ENCODE measurements around the gene KDM8.

The KDM8 gene

GRCh38 chr16:27210174-27210573 is 6.8 kb downstream of the KDM8 start:
- H3K23ac ChIP-seq (ENCODE audit: low read length) = no peak overlapping the region
- H4K12ac ChIP-seq (ENCODE audit: low read depth, low read length) = no peak overlapping the region
- no peak overlapping the region for H2BK120ac ChIP-seq (ENCODE audit: insufficient read depth, low read length, poor library complexity)
- H2BK12ac ChIP-seq (ENCODE audit: low read length) = no peak overlapping the region
- H3K4me2 ChIP-seq (ENCODE audit: low read length) = no peak overlapping the region
- DNase-seq = no peak
- WGBS (ENCODE audit: extremely low coverage, insufficient coverage, insufficient read length) = no CpG with 5 or more reads among the region's 17 CpGs
- no peaks in the 10 kb centered on the region for H3K4me1 ChIP-seq (ENCODE audit: control insufficient read depth in 1 of 2, insufficient read depth in 2 of 2, low read length in 2 of 2)
- H2AK5ac ChIP-seq (ENCODE audit: low read length) = no peak overlapping the region
- no peak overlapping the region for H4K8ac ChIP-seq (ENCODE audit: low read depth, low read length)
- no peak overlapping the region for H2BK5ac ChIP-seq (ENCODE audit: low read depth, low read length, poor library complexity)
- no peaks in the 10 kb centered on the region for H3K27me3 ChIP-seq (ENCODE audit: insufficient read depth, low read length)
- H3K4ac ChIP-seq (ENCODE audit: low read depth, low read length) = no peak overlapping the region
- no peak overlapping the region for H3K18ac ChIP-seq (ENCODE audit: low read length)
- H4K91ac ChIP-seq (ENCODE audit: low read depth, low read length) = no peak overlapping the region
- no peaks in the 10 kb centered on the region for H3K79me1 ChIP-seq (ENCODE audit: low read length)
- no peaks in the 10 kb centered on the region for H3K9me3 ChIP-seq (ENCODE audit: insufficient read depth, low read depth, low read length)
- H3K4me3 ChIP-seq (ENCODE audit: low read depth, low read length) = no peak overlapping the region
- no peaks in the 10 kb centered on the region for H3K79me2 ChIP-seq (ENCODE audit: control insufficient read depth, insufficient read depth, low read length, poor library complexity)
- no peak overlapping the region for H3K27ac ChIP-seq (ENCODE audit: low read depth, low read length)
- H3K14ac ChIP-seq (ENCODE audit: low read length) = no peak overlapping the region
- no peak overlapping the region for H2AFZ ChIP-seq (ENCODE audit: insufficient read depth, low read length, poor library complexity)
- H3K36me3 ChIP-seq (ENCODE audit: control insufficient read depth in 1 of 2, insufficient read depth in 2 of 2, low read length in 2 of 2) = peaks cover 10 to 15% of the 10 kb centered on the region in 2 experiments
- H3K9ac ChIP-seq (ENCODE audit: low read length) = no peak overlapping the region

- no peak overlapping the region for H3K14ac ChIP-seq (ENCODE audit: low read length)
- H2AK5ac ChIP-seq (ENCODE audit: low read length) = no peak overlapping the region
- H3K9me3 ChIP-seq (ENCODE audit: insufficient read depth, low read depth, low read length) = no peaks in the 10 kb centered on the region
- H3K27ac ChIP-seq (ENCODE audit: low read depth, low read length) = no peak overlapping the region
- H3K23ac ChIP-seq (ENCODE audit: low read length) = no peak overlapping the region
- no peaks in the 10 kb centered on the region for H3K4me1 ChIP-seq (ENCODE audit: control insufficient read depth in 1 of 2, insufficient read depth in 2 of 2, low read length in 2 of 2)
- no peak overlapping the region for H2AFZ ChIP-seq (ENCODE audit: insufficient read depth, low read length, poor library complexity)
- H3K9ac ChIP-seq (ENCODE audit: low read length) = no peak overlapping the region
- no peak overlapping the region for H3K4ac ChIP-seq (ENCODE audit: low read depth, low read length)
- no peak overlapping the region for H2BK5ac ChIP-seq (ENCODE audit: low read depth, low read length, poor library complexity)
- H3K4me2 ChIP-seq (ENCODE audit: low read length) = no peak overlapping the region
- no peaks in the 10 kb centered on the region for H3K27me3 ChIP-seq (ENCODE audit: insufficient read depth, low read length)
- no peak overlapping the region for H3K18ac ChIP-seq (ENCODE audit: low read length)
- no peak overlapping the region for H2BK120ac ChIP-seq (ENCODE audit: insufficient read depth, low read length, poor library complexity)
- peaks cover 10 to 16% of the 10 kb centered on the region in 2 experiments for H3K36me3 ChIP-seq (ENCODE audit: control insufficient read depth in 1 of 2, insufficient read depth in 2 of 2, low read length in 2 of 2)
- no peaks in the 10 kb centered on the region for H3K79me2 ChIP-seq (ENCODE audit: control insufficient read depth, insufficient read depth, low read length, poor library complexity)
- no peak overlapping the region for H4K91ac ChIP-seq (ENCODE audit: low read depth, low read length)
- WGBS (ENCODE audit: extremely low coverage, insufficient coverage, insufficient read length) = no CpG with 5 or more reads among the region's 10 CpGs
- no peak for DNase-seq
- no peak overlapping the region for H4K12ac ChIP-seq (ENCODE audit: low read depth, low read length)
- no peak overlapping the region for H4K8ac ChIP-seq (ENCODE audit: low read depth, low read length)
- no peak overlapping the region for H3K4me3 ChIP-seq (ENCODE audit: low read depth, low read length)
- no peaks in the 10 kb centered on the region for H3K79me1 ChIP-seq (ENCODE audit: low read length)
- H2BK12ac ChIP-seq (ENCODE audit: low read length) = no peak overlapping the region
These were observed 7.7 kb downstream of the KDM8 start for GRCh38 chr16:27211026-27211425.

GRCh38 chr16:27214084-27214961 is 11.0 kb downstream of the KDM8 start:
- no peaks in the 10 kb centered on the region for H3K79me2 ChIP-seq (ENCODE audit: control insufficient read depth, insufficient read depth, low read length, poor library complexity)
- H3K4me2 ChIP-seq (ENCODE audit: low read length) = no peak overlapping the region
- H4K8ac ChIP-seq (ENCODE audit: low read depth, low read length) = no peak overlapping the region
- H3K79me1 ChIP-seq (ENCODE audit: low read length) = no peaks in the 10 kb centered on the region
- H3K18ac ChIP-seq (ENCODE audit: low read length) = no peak overlapping the region
- no peak overlapping the region for H2BK5ac ChIP-seq (ENCODE audit: low read depth, low read length, poor library complexity)
- H2BK12ac ChIP-seq (ENCODE audit: low read length) = no peak overlapping the region
- peaks cover 10 to 17% of the 10 kb centered on the region in 2 experiments for H3K36me3 ChIP-seq (ENCODE audit: control insufficient read depth in 1 of 2, insufficient read depth in 2 of 2, low read length in 2 of 2)
- H3K4me1 ChIP-seq (ENCODE audit: control insufficient read depth in 1 of 2, insufficient read depth in 2 of 2, low read length in 2 of 2) = no peaks in the 10 kb centered on the region
- no peak overlapping the region for H2AK5ac ChIP-seq (ENCODE audit: low read length)
- no peak overlapping the region for H3K27ac ChIP-seq (ENCODE audit: low read depth, low read length)
- H3K4me3 ChIP-seq (ENCODE audit: low read depth, low read length) = no peak overlapping the region
- no peak overlapping the region for H3K14ac ChIP-seq (ENCODE audit: low read length)
- H4K91ac ChIP-seq (ENCODE audit: low read depth, low read length) = no peak overlapping the region
- no peak overlapping the region for H3K4ac ChIP-seq (ENCODE audit: low read depth, low read length)
- H2BK120ac ChIP-seq (ENCODE audit: insufficient read depth, low read length, poor library complexity) = no peak overlapping the region
- no peak overlapping the region for H4K12ac ChIP-seq (ENCODE audit: low read depth, low read length)
- no CpG with 5 or more reads among the region's 19 CpGs for WGBS (ENCODE audit: extremely low coverage, insufficient coverage, insufficient read length)
- H3K9ac ChIP-seq (ENCODE audit: low read length) = no peak overlapping the region
- H3K9me3 ChIP-seq (ENCODE audit: insufficient read depth, low read depth, low read length) = no peaks in the 10 kb centered on the region
- H3K27me3 ChIP-seq (ENCODE audit: insufficient read depth, low read length) = no peaks in the 10 kb centered on the region
- DNase-seq = no peak
- no peak overlapping the region for H3K23ac ChIP-seq (ENCODE audit: low read length)
- H2AFZ ChIP-seq (ENCODE audit: insufficient read depth, low read length, poor library complexity) = no peak overlapping the region

GRCh38 chr16:27215660-27216059 is 12.3 kb downstream of the KDM8 start:
- H3K9ac ChIP-seq (ENCODE audit: low read length) = no peak overlapping the region
- no peak overlapping the region for H2BK12ac ChIP-seq (ENCODE audit: low read length)
- no peak overlapping the region for H3K14ac ChIP-seq (ENCODE audit: low read length)
- no peak overlapping the region for H3K4ac ChIP-seq (ENCODE audit: low read depth, low read length)
- DNase-seq = no peak
- H3K36me3 ChIP-seq (ENCODE audit: control insufficient read depth in 1 of 2, insufficient read depth in 2 of 2, low read length in 2 of 2) = peaks cover 5 to 12% of the 10 kb centered on the region in 2 experiments
- no peaks in the 10 kb centered on the region for H3K79me2 ChIP-seq (ENCODE audit: control insufficient read depth, insufficient read depth, low read length, poor library complexity)
- H4K91ac ChIP-seq (ENCODE audit: low read depth, low read length) = no peak overlapping the region
- no peaks in the 10 kb centered on the region for H3K9me3 ChIP-seq (ENCODE audit: insufficient read depth, low read depth, low read length)
- no peak overlapping the region for H3K23ac ChIP-seq (ENCODE audit: low read length)
- H3K4me1 ChIP-seq (ENCODE audit: control insufficient read depth in 1 of 2, insufficient read depth in 2 of 2, low read length in 2 of 2) = no peaks in the 10 kb centered on the region
- no peak overlapping the region for H4K12ac ChIP-seq (ENCODE audit: low read depth, low read length)
- H3K27ac ChIP-seq (ENCODE audit: low read depth, low read length) = no peak overlapping the region
- no peak overlapping the region for H2AK5ac ChIP-seq (ENCODE audit: low read length)
- H4K8ac ChIP-seq (ENCODE audit: low read depth, low read length) = no peak overlapping the region
- H3K4me3 ChIP-seq (ENCODE audit: low read depth, low read length) = no peak overlapping the region
- H3K4me2 ChIP-seq (ENCODE audit: low read length) = no peak overlapping the region
- no peak overlapping the region for H2BK120ac ChIP-seq (ENCODE audit: insufficient read depth, low read length, poor library complexity)
- H2AFZ ChIP-seq (ENCODE audit: insufficient read depth, low read length, poor library complexity) = no peak overlapping the region
- H3K27me3 ChIP-seq (ENCODE audit: insufficient read depth, low read length) = no peaks in the 10 kb centered on the region
- no peak overlapping the region for H2BK5ac ChIP-seq (ENCODE audit: low read depth, low read length, poor library complexity)
- H3K18ac ChIP-seq (ENCODE audit: low read length) = no peak overlapping the region
- WGBS (ENCODE audit: extremely low coverage, insufficient coverage, insufficient read length) = no CpG with 5 or more reads among the region's 7 CpGs
- no peaks in the 10 kb centered on the region for H3K79me1 ChIP-seq (ENCODE audit: low read length)
